ENCODE measurements around the gene RFX2. TPM values are rescaled to one million over a fixed set of nuclear protein-coding genes. Genes with fewer than 3 reads are reported as not detected.

RFX2 gene
- total RNA-seq, 1 donor from 2014 or later, result 3.2 TPM

DNA sequence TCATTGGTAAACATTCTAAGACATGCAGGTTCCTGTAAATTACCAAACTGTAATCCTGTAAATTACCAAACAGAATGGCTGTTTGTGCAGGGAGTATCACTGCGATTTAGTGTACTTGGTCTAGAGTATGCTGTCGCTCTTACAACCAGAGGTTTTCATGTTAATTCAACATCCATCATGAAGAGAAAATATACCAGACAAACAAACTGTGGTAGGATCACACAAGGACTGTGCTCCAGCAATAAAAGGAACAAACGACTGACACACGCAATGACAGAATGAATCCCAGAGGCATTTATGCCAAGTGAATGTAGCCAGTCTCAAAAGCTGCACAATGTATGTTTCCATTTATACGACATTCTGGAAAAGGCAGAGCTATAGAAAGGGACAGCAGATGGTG, 31.2 kb downstream of the RFX2 start:
- no peak overlapping the region for H3K9ac ChIP-seq (ENCODE audit: low read length)
- H3K4me2 ChIP-seq (ENCODE audit: low read length), result no peak overlapping the region
- FAIRE-seq (no peak), DNase-seq (ENCODE audit: low read depth) (no peak)
- Mint-ChIP-seq H3K9me3 (ENCODE audit: unreplicated experiment) (no peaks in the 10 kb centered on the region), H3K4me3 (ENCODE audit: unreplicated experiment) (no peak overlapping the region), H3K27me3 (ENCODE audit: low read depth, unreplicated experiment) (peaks cover 32% of the 10 kb centered on the region), H3K36me3 (ENCODE audit: low read depth, unreplicated experiment) (no peaks in the 10 kb centered on the region), H3K27ac (ENCODE audit: unreplicated experiment) (no peak overlapping the region), H3K4me1 (ENCODE audit: low read depth, unreplicated experiment) (peaks cover 6% of the 10 kb centered on the region)
- H2AFZ ChIP-seq (ENCODE audit: low read depth, low read length), result no peak overlapping the region
- H3K79me2 ChIP-seq (ENCODE audit: insufficient read depth, low read length), result no peaks in the 10 kb centered on the region
- H3K36me3 ChIP-seq (ENCODE audit: insufficient read depth, low read length), result no peaks in the 10 kb centered on the region
- H3K27ac ChIP-seq (ENCODE audit: low read depth, low read length), result no peak overlapping the region
- H3K4me3 ChIP-seq (ENCODE audit: insufficient read depth, low read depth, low read length), result no peak overlapping the region
- H3K27me3 ChIP-seq (ENCODE audit: insufficient read depth, low read length), result no peaks in the 10 kb centered on the region
- no peaks in the 10 kb centered on the region for H4K20me1 ChIP-seq (ENCODE audit: insufficient read depth, low read length)
- H3K9me3 ChIP-seq (ENCODE audit: insufficient read depth, low read depth, low read length), result no peaks in the 10 kb centered on the region
- no peak for TF ChIP-seq CTCF (IDR thresholded peaks at IDR 0.05; ENCODE audit: insufficient read depth, low read depth, low read length)
- TF ChIP-seq EZH2 (IDR thresholded peaks at IDR 0.05; ENCODE audit: insufficient read depth, low read length), result no peak
- H3K4me1 ChIP-seq (ENCODE audit: insufficient read depth, low read length), result peaks cover 13% of the 10 kb centered on the region

- H3K36me3 ChIP-seq (ENCODE audit: insufficient read depth, low read length), result no peaks in the 10 kb centered on the region
- H3K27ac ChIP-seq (ENCODE audit: low read depth, low read length), result no peak overlapping the region
- no peaks in the 10 kb centered on the region for H3K27me3 ChIP-seq (ENCODE audit: insufficient read depth, low read length)
- DNase-seq (ENCODE audit: low read depth), result no peak
- Mint-ChIP-seq H3K36me3 (ENCODE audit: low read depth, unreplicated experiment) (no peaks in the 10 kb centered on the region), H3K27ac (ENCODE audit: unreplicated experiment) (no peak overlapping the region), H3K27me3 (ENCODE audit: low read depth, unreplicated experiment) (peaks cover 36% of the 10 kb centered on the region), H3K4me1 (ENCODE audit: low read depth, unreplicated experiment) (peaks cover 6% of the 10 kb centered on the region), H3K9me3 (ENCODE audit: unreplicated experiment) (peaks cover 1% of the 10 kb centered on the region), H3K4me3 (ENCODE audit: unreplicated experiment) (no peak overlapping the region)
- no peak overlapping the region for H3K4me2 ChIP-seq (ENCODE audit: low read length)
- no peaks in the 10 kb centered on the region for H3K9me3 ChIP-seq (ENCODE audit: insufficient read depth, low read depth, low read length)
- no peak overlapping the region for H2AFZ ChIP-seq (ENCODE audit: low read depth, low read length)
- H4K20me1 ChIP-seq (ENCODE audit: insufficient read depth, low read length), result no peaks in the 10 kb centered on the region
- H3K9ac ChIP-seq (ENCODE audit: low read length), result no peak overlapping the region
- no peak for TF ChIP-seq EZH2 (IDR thresholded peaks at IDR 0.05; ENCODE audit: insufficient read depth, low read length)
- TF ChIP-seq CTCF (IDR thresholded peaks at IDR 0.05; ENCODE audit: insufficient read depth, low read depth, low read length), result no peak
- H3K4me1 ChIP-seq (ENCODE audit: insufficient read depth, low read length), result peaks cover 13% of the 10 kb centered on the region
- no peak overlapping the region for H3K4me3 ChIP-seq (ENCODE audit: insufficient read depth, low read depth, low read length)
- FAIRE-seq, result no peak
- no peaks in the 10 kb centered on the region for H3K79me2 ChIP-seq (ENCODE audit: insufficient read depth, low read length)
Observed at GRCh38 chr19:6078068-6078467, 32.2 kb downstream of the RFX2 start.

GRCh38 chr19:6076675-6077463, 33.4 kb downstream of the RFX2 start:
- Histone ChIP-seq H3K27ac (ENCODE audit: low read depth, low read length) (peak overlapping the region; percentile 75), H3K36me3 (ENCODE audit: insufficient read depth, low read length) (no peaks in the 10 kb centered on the region), H3K9me3 (ENCODE audit: insufficient read depth, low read depth, low read length) (no peaks in the 10 kb centered on the region), H3K4me2 (ENCODE audit: low read length) (peak overlapping the region; percentile 76), H3K27me3 (ENCODE audit: insufficient read depth, low read length) (no peaks in the 10 kb centered on the region), H2AFZ (ENCODE audit: low read depth, low read length) (no peak overlapping the region), H3K9ac (ENCODE audit: low read length) (peak overlapping the region; percentile 65), H3K4me1 (ENCODE audit: insufficient read depth, low read length) (peaks cover 13% of the 10 kb centered on the region), H3K79me2 (ENCODE audit: insufficient read depth, low read length) (no peaks in the 10 kb centered on the region), H4K20me1 (ENCODE audit: insufficient read depth, low read length) (no peaks in the 10 kb centered on the region), H3K4me3 (ENCODE audit: insufficient read depth, low read depth, low read length) (peak overlapping the region; percentile 30)
- Mint-ChIP-seq H3K9me3 (ENCODE audit: unreplicated experiment) (peaks cover 1% of the 10 kb centered on the region), H3K4me3 (ENCODE audit: unreplicated experiment) (no peak overlapping the region), H3K27me3 (ENCODE audit: low read depth, unreplicated experiment) (peaks cover 38% of the 10 kb centered on the region), H3K27ac (ENCODE audit: unreplicated experiment) (peak overlapping the region; percentile 65), H3K4me1 (ENCODE audit: low read depth, unreplicated experiment) (peaks cover 6% of the 10 kb centered on the region), H3K36me3 (ENCODE audit: low read depth, unreplicated experiment) (no peaks in the 10 kb centered on the region)
- TF ChIP-seq EZH2 (IDR thresholded peaks at IDR 0.05; ENCODE audit: insufficient read depth, low read length) (no peak), CTCF (IDR thresholded peaks at IDR 0.05; ENCODE audit: insufficient read depth, low read depth, low read length) (no peak)
- FAIRE-seq, result peak; percentile 99
- peak; percentile 92 for DNase-seq (ENCODE audit: low read depth)
